ENCODE data around the gene KLF7.

Gene KLF7

DNA sequence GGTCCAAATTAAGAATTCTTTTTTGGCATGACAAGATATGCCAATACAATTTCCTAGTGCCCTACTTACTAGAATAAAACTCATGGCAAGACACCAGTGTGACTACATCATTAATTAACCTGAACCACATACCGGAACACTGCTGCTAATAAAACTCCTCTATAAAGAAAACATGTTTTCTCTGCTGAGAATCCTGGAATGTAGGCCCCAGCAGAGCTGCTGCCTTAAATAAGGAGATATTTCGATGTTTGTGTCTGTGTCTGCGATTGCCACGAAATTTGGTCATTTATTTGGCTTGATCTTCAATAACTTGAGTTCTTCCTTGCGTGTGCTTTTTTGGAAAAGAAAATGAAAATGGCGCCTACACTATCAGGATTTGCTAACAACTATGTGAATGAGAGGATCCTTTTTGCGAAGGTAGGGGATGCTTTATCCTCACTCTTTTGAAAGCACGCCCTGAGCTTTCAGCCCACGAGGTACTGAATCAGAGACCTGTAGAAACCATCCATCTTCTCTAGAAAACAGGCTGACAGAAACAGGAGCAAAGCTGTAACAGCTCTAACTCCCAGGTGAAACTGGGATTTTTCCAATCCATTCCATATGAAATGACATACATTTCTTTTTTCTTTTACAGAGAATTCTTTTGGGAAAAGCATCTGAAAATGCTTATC lies 27.0 kb downstream of the KLF7 start:
- TF ChIP-seq, protein P1, sequence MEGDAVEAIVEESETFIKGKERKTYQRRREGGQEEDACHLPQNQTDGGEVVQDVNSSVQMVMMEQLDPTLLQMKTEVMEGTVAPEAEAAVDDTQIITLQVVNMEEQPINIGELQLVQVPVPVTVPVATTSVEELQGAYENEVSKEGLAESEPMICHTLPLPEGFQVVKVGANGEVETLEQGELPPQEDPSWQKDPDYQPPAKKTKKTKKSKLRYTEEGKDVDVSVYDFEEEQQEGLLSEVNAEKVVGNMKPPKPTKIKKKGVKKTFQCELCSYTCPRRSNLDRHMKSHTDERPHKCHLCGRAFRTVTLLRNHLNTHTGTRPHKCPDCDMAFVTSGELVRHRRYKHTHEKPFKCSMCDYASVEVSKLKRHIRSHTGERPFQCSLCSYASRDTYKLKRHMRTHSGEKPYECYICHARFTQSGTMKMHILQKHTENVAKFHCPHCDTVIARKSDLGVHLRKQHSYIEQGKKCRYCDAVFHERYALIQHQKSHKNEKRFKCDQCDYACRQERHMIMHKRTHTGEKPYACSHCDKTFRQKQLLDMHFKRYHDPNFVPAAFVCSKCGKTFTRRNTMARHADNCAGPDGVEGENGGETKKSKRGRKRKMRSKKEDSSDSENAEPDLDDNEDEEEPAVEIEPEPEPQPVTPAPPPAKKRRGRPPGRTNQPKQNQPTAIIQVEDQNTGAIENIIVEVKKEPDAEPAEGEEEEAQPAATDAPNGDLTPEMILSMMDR (IDR thresholded peaks at IDR 0.05; ENCODE audit: low read depth, low read length) = no peak
- no peak for DNase-seq (ENCODE audit: extremely low read depth, low read depth)

DNA sequence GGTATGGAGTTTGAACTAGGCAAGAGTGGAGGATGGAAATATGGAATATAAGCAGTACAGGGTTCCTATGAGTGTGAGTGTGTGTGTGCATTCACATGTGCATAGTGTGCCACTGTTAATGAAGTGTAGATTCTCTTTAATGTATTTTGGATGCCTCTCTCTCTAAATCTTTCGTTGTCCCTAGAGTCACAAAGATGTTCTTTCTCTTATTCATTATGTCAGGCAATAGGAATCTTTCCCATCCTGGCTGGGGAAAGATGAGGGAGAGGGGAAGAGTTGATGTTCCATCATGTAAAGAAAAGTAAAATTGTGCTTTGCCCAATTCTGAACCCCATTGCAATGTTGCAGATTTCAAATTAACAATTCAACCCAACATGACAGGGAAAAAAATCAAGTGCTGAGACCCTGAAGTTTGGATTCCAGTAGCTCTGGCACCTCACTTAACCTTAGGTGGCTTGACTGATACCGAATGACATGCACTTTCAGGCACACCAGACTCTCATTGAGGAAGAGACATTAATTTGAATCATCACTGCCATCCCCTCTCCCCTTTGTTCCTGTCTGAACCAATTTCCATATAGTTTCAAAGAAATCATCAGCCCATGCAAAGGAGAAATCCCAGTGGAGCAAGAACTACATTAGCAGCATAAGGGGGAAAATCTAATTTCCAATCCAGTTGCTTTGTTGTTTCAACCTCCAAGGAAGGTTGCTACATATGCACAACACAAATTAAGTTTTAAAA lies 28.0 kb downstream of the KLF7 start:
- TF ChIP-seq, protein P1 (IDR thresholded peaks at IDR 0.05; ENCODE audit: low read depth, low read length) = no peak
- no peak for DNase-seq (ENCODE audit: extremely low read depth, low read depth)

DNA sequence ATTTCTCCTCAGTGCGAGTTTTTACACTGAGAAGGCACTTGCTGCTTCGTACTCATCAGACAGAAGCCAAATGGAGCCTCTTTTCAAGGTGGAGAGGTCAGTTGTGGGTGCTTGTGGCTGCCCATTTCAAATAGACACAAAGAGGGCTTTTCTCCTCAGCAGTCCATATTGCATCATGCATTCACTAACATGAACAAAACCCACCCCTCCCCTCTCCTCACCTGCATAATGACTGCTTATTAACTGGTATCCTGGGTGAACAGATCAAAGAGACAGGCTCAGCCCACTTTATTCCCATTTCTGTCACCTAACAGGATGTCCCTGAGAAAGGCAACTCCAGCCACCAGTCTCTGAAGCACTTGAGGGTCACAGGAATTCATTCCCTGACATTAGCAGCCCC lies 28.9 kb downstream of the KLF7 start:
- TF ChIP-seq, protein P1 (IDR thresholded peaks at IDR 0.05; ENCODE audit: low read depth, low read length) = no peak
- DNase-seq (ENCODE audit: extremely low read depth, low read depth) = no peak

DNA sequence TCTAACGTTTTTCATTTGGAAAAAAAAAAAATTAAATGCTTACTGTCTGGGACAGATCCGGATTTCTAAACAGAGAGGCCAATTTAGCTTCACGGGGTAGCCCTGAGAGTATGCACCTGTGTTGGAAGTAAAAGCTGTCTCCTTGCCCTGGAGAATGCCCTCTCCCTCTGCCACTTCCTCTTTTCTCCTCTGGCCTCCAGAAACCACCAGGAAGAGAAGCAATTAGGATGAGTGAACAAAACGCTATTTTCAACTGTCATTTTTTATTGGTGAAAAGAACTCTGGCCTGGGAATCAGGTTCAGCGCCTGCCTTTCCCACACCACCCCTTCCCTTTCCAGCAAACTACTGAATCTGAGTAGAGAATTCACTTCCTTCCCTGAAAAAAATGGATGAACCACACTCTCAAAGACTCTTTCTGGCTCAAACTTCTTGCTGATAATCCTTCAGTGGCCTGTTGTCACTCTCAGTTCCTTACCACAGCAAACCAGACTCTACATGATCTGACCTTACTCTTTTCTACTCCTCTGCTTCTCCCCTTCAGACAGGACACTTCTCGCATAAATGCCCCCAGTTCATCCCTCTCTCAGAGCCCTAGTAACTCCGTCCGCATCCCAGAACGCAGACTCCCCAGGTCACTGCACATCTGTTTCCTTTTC lies 29.8 kb downstream of the KLF7 start:
- DNase-seq (ENCODE audit: extremely low read depth, low read depth) = no peak
- TF ChIP-seq, protein P1 (IDR thresholded peaks at IDR 0.05; ENCODE audit: low read depth, low read length) = no peak

DNA sequence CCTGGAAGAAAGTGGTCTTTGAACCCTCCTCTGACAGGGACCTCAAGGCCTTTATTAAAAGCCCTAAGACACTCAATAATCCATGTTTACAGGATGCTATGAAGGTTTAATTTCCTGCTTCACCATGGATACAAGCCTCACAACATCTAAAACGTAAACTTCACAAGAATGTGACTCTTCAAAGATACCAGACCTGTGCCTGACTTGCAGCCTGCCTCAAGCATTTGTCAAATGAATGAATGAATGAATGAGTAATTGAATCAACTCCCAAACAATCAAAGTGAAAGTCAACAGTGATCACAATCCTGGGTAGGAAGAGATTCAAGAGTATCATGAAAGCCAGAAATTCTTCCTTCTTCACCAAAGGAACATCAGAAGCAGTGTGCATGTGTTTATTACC lies 30.4 kb downstream of the KLF7 start:
- TF ChIP-seq, protein P1 (IDR thresholded peaks at IDR 0.05; ENCODE audit: low read depth, low read length) = no peak
- DNase-seq (ENCODE audit: extremely low read depth, low read depth) = no peak

DNA sequence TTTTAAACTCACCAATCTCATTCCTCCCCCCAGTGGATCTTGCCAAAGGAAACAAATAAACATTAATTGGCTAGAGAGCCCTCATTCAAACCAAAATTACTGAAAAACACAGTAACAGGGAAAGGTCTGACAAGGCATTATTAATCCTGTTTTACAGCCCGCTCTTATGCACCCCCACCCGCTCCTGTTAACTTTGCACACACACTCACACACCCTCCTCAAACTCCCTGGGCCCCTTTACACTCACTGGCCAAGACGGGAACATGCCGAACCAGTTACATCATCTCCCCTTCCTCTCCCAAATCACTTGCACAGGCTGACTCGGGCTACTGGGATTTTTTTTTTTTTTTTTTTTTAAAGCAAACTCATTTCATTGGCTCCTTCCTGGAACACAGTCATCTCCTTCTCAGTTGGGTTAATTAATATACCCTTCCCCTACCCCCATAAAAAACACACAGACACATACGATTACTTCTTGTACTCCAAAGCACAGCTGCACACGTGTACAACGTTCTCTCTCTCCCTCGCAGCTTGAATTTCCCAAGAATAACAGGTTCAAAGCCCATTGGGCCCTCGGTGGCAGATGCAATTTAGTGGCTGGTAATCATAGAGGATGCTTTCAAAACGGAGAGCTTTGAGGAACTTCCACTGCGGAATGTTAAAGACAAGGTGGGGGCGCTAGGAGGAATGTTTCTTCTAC lies 31.8 kb downstream of the KLF7 start:
- TF ChIP-seq, protein P1 (IDR thresholded peaks at IDR 0.05; ENCODE audit: low read depth, low read length) = no peak
- no peak for DNase-seq (ENCODE audit: extremely low read depth, low read depth)

Measured in AG09319 (cell line).